Measurements from ENCODE around the gene PTOV1.

The PTOV1 gene

GRCh38 chr19:49892716-49893115 lies 41.8 kb downstream of the PTOV1 start:
- DNase-seq, result no peak

- DNase-seq, result no peak
These were observed 43.2 kb downstream of the PTOV1 start for GRCh38 chr19:49894011-49894664.

GRCh38 chr19:49894879-49895565 lies 44.1 kb downstream of the PTOV1 start:
- no peak for DNase-seq

GRCh38 chr19:49895566-49896297 lies 44.8 kb downstream of the PTOV1 start:
- DNase-seq, result peak; percentile 15

GRCh38 chr19:49896863-49897621 lies 46.1 kb downstream of the PTOV1 start, which contains the start of gene IL4I1:
IL4I1 (minus strand) TSS chr19:49896887; CDS start chr19:49896160, 727 bp downstream.
- DNase-seq, result peak; percentile 55

GRCh38 chr19:49904136-49904535 lies 53.2 kb downstream of the PTOV1 start:
- DNase-seq, result no peak

- no peak for DNase-seq
These were observed 56.1 kb downstream of the PTOV1 start for GRCh38 chr19:49906879-49907564.

- DNase-seq, result no peak
These were observed 56.9 kb downstream of the PTOV1 start for GRCh38 chr19:49907745-49908446.

- DNase-seq, result no peak
These were observed 57.8 kb downstream of the PTOV1 start for GRCh38 chr19:49908480-49909420.

GRCh38 chr19:49910179-49910578 lies 59.2 kb downstream of the PTOV1 start:
- no peak for DNase-seq

All from activated T-cell treated with anti-CD3 and anti-CD28 coated beads for 4 hours (primary cell).